HG03175 (cell line): ENCODE data around the gene KRTAP20-4.

Experiments used
- ATAC-seq: cut with Tn5 transposase; IDR thresholded peaks from one replicate; pipeline ENCODE4 v1.9.1; 2021; ENCODE audit warnings: mild to moderate bottlenecking, moderate library complexity; ENCODE audit not compliant: unreplicated experiment

The KRTAP20-4 gene

DNA sequence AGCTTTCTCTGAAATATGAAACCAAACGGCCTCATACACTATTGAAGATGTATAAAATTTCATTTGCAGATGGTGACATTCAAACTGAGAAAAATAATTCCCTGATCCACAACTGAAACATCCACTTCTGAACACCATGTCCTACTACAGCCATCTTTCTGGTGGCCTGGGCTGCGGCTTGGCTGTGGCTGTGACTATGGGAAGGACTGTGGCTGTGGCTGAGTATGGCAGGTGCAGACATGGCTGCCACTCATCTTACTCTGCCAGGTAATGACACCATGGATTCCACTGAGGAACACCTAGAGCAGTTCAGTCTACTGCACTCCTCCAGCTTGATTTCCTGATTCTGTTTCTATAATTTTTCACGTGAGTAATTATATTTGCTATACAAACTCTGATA is at the start of gene KRTAP20-4:
Gene KRTAP20-4, plus strand, starts transcription at position 106 of the 400 bp plus-strand sequence.
- no peak for ATAC-seq

DNA sequence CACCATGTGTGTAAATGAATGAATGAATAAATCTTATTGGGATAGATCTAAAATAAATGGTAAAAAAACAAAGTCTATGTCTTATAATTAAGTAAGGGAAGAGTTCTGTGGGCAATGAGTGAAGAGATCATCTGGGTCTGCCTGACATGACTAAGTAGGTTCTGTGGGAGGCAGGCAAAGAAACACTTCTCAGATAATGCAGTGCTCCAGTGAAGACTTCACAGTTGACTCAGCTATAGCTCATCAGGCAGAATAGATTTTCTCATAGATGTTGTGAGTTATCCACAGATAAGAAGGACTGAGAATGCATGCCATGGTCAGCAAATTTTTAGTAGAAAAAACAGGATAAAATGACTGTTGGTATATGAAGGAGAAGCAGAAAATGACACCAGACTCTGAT is 42.7 kb upstream of the KRTAP20-4 start:
- no peak for ATAC-seq

DNA sequence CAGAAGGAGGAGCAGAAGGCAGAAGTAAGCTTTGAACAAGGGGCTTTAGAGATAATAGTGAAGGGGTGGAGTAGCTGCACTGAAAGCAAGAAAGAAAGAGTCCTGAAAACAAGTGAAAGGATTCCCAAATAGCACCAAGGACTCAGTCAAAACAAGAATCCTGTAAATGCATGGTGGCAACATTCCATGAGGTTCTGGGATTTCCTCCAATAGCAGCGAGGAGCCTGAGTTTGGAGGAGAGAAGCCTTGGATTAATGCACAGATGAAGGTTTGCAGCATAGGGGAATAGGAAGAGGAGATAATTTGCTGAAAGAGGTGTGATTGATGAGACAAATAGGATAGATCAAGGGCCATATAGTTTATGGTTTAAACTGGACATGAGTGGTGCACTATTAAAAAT is 41.1 kb upstream of the KRTAP20-4 start:
- no peak for ATAC-seq

DNA sequence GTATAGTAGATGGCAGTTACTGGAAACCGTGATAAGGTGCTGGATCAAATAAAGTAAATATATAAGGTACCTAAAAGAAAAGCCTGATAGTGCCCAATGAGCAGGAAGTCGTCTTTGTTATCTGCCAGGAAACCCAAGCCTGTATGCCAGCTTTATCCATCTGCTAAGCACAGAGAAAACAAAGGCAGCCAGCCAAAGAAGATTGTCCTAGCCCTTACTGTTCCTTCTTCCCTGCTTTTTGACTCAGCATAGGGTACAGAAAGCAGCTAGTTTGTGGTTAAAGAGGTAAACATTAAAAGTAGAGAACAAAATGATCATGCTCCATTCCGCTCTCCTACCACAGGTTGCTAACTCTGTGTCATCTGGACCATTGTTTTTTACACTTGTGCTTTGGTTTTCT is 40.3 kb upstream of the KRTAP20-4 start:
- ATAC-seq, result no peak

DNA sequence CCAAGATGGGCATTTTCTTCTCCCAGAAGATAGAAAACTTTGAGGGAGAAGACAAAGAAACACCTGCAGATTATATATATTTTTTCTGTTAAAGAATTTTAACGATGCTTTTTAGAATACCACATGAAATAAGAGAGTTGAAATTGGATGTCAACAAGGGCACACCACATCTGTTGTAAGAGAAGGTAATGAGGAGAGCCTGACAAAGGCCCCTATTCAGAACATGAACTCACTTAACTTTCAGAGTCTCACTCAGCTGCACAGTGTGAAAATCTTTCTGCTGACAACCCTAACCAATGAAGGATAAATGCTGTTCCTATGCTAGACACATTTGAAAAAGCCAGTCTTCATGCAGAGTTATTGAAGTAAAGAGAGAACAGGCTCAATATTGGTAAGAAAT is 37.6 kb upstream of the KRTAP20-4 start:
- ATAC-seq, result no peak

DNA sequence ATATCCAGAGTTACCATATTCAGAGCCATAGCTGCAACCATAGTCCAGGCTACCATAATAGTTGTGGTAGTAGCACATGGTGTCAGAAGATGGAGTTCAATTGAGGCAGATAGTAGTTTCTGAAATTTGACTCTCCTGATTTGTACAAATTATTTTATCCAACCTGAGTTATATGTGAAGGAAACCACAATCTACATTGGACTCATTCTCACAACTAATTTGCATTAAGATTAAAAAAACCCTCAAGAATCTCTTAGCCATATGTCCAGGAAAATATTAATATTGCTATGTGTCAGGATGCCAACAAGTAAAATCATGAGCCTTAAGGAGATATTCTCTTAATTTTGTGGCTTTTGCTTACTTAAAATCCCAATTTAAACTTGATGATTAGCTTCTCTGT is 30.1 kb upstream of the KRTAP20-4 start, which contains the start of gene KRTAP22-2:
Gene KRTAP22-2, minus strand, starts transcription at position 101 of the 400 bp plus-strand sequence.
- no peak for ATAC-seq

DNA sequence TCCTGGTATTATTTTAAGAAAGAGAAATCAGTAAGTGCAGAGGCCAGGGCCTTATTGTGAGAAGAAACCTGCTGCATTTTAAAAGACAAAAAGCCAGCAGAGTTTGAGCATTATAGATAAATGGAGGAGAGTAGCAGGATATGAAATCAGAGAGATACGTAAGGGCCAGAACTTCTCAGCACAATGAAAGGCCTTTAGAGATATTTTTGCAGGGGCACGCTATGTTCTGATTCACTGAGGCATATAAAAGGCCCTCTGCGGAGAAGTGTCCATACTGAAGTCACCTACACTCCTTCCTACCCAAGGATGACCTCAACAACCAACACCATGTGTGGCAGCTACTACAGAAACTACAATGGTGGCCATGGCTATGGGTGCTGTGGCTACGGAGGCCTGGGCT is 28.3 kb upstream of the KRTAP20-4 start, which contains the start of gene KRTAP6-3:
Gene KRTAP6-3, plus strand, starts transcription at position 301 of the 400 bp plus-strand sequence. Its CDS starts 6 bp downstream, at position 307.
- ATAC-seq, result no peak

DNA sequence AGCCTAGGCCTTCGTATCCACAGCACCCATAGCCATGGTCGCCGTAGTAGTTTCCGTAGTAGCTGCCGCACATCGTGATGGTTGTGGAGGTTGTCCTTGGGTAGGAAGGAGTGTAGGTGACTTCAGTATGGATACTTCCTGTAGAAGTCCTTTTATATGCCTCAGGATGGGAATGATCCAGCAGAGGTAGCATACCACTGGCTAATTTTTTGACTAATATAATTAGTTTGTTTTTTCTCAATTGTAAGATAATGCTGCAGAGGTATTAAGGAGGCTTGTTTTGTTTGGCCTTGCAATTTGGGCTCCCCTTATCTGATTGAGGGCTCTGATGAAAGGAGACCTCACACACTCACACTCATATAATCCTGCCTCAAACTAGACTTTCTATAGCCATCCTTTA is 21.6 kb upstream of the KRTAP20-4 start, which contains the start of gene KRTAP6-2:
Gene KRTAP6-2, minus strand, starts transcription at position 101 of the 400 bp plus-strand sequence. Its CDS starts 28 bp downstream, at position 73.
- no peak for ATAC-seq

DNA sequence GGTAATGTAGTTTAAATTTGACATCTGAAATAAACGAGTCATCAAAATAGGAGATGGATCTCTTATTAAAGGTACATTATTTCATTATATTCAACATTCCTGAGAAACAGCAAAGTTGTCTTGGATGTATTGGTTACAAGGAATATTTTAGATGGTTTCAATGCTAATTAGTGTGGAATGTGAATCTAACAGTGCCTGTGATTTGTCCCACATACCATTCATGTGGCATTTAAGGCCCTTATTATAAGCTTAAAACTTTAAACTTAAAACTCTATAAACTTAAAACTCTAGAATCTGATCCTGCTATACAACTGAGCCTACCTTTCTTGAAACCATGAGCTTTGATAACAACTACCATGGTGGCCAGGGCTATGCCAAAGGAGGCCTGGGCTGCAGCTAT is 19.6 kb upstream of the KRTAP20-4 start, which contains the start of gene KRTAP22-1:
Gene KRTAP22-1, plus strand, starts transcription at position 301 of the 400 bp plus-strand sequence.
- no peak for ATAC-seq

DNA sequence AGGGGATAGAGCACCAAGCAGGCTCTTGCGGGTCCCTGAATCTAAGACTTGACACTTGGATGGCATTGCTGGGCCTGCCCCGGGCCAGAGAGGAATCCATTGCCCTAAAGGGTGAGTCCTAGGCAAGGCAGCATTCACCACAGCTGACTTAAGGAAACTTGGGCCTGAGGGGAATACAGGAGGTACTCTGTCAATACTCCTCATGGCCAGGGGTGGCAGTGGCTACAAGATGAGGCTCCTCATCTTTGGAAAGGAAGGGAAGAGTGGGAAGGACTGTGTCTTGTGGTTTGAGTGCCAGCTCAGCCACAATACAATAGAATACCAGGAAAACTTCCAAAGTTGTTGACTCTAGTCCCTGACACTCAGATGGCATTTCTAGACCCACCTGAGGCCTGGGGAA is 14.5 kb upstream of the KRTAP20-4 start:
- no peak for ATAC-seq

DNA sequence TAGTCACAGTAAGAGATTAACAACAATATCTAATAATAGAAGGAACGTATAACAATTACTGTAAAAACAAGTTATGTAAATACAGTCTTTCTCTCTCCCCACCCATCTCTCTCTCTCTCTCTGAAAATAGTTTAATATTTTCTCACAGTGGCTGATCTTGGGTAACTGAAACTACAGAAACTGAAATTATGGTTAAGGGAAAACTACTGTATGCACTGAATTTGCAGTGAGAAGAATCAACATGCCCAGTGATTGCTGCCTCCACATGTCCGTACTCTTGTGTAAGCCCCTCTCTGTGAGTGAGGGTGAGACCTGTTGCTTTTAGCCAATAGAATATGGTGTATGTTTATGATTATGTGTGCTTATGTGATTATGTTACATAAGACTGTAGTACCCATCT is 8.3 kb upstream of the KRTAP20-4 start:
- no peak for ATAC-seq

DNA sequence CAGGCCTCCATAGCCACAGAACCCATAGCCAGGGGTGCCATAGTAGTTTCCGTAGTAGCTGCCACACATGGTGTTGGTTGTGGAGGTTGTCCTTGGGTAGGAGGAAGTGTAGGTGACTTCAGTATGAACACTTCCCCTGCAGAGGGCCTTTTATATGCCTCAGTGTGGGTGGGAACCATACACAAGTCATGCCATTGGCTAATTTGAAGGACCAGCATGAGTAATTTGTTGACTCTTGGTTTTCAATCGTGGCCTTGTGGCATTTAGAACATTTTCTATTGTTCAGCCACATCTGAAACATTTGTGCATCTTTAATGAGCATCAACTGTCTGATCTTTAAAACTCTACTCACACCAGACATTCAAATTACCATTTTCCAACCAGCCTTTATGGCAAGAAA is 6.6 kb upstream of the KRTAP20-4 start, which contains the start of gene KRTAP6-1:
Gene KRTAP6-1, minus strand, starts transcription at position 95 of the 400 bp plus-strand sequence. Its CDS starts 26 bp downstream, at position 69.
- ATAC-seq, result no peak

DNA sequence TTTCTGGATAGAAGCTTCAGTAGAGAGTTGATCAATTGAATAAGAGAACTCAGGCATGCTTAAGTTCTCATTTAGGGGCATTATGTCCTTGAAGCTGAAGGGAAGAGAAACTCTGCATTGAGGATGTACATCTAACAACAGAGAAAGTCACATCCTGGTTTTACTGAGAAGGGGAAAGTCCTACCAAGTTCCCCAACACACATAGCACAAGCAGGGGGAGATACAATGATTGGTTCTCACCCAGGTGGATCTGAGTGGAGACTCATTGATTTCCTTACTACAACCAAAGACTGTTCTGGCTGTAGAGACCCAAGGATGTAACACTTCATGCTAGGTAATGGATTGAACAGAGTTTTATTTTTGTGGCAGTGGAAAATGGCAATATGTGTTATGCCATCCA is 5.2 kb upstream of the KRTAP20-4 start:
- ATAC-seq, result no peak

DNA sequence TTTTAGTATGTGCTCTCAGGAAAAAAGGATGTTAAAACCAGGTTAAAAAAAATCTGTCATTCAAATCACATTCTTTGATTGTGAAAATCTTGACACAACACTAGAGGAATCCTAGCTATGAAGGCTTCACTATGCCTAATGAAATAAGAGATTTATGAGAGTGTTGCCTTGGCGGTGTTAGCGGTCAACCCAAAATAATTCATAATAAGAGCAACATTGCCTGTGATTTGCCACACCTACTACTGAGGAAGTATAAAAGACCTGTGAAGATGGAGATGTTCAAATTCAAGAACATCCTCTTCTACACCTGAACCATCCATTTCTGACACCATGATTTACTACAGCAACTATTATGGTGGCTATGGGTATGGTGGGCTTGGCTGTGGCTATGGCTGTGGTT is 4.3 kb upstream of the KRTAP20-4 start, which contains the start of gene KRTAP20-1:
Gene KRTAP20-1, plus strand, starts transcription at position 301 of the 400 bp plus-strand sequence. Its CDS starts 30 bp downstream, at position 331.
- ATAC-seq, result no peak

DNA sequence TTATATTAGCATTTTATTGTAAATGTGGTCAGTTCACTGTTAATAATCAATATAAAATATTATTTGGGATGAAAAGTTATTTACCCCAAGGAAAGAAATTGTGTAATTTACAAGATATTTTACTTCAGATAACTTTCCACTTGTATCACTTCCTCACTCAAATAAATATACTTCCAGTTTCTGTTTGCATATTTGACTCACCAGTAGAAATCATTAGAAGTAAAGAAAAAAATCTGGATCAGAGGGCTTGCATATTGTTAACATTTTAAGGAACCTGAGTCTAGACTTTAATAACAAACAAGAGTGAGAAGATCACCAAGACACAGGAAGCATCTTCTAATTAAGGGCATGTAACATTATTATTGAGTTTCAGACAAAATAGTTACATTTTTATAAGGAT is 347 bp upstream of the KRTAP20-4 start:
- ATAC-seq, result no peak

DNA sequence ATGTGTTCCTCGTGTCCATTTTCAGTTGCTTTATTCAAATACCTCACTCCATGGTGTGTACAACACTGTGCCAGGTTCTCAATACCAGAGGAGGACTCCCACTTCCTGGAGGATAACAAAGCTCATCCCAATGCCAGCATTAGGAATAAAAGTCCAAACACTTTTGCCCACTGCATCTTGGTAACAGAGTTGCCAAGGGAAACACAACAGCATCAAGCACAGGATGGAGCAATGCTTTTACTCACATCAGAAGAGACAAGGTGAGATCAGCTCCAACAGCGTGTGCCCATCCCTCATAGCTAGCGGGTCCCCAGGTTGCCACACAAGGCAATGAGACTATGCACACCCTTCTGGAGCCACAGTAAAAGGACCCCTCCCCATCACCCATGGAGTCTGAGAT is 2.9 kb downstream of the KRTAP20-4 start:
- ATAC-seq, result no peak

DNA sequence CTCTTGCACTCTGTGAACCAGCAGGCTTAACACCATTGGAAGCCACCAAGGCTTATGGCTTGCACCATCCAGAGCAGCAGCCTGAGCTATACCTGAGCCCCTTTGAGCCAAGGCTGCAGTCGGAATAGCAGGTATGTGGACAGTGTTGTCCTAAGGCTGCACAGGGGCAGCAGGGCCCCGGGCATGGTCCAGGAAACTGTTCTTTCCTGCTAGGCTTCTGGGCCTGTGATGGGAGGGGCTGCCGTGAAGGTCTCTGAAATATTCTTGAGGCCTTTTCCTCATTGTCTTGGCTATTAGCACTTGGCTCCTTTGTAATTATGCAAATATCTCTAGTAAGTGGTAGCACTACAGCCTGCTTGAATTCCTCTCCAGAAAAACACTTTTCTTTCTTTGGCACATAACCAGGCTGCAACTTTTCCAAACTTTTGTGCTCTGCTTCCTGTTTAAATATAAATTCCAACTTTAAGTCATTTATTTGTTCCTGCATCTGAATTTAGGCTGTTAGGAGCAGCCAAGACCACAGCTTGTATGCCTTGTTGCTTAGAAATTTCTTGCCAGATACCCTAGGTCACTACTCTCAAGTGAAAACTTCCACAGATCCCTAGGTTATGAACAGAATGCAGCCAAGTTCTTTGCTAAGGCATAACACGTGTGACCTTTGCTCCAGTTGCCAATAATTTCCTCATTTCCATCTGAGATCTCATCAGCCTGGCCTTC is 5.2 kb downstream of the KRTAP20-4 start:
- no peak for ATAC-seq

DNA sequence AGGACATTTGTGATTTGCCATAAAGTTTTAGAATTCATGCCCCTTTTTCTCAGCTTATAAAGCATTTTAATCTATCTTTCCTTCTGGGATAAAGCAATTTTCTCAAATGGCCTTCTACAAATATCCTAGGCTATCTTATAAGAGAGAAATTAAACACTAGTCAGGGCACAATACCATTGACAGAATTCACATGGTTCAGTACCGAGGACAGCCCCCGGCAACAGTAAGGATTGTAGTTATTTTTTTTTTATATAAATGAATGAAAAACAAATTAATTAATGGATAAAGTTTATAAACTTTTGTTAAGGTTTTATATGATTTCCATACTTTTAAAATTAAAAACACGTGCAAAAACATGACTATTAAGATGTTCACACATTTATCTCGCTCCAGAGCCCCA is 7.7 kb downstream of the KRTAP20-4 start:
- ATAC-seq, result no peak

DNA sequence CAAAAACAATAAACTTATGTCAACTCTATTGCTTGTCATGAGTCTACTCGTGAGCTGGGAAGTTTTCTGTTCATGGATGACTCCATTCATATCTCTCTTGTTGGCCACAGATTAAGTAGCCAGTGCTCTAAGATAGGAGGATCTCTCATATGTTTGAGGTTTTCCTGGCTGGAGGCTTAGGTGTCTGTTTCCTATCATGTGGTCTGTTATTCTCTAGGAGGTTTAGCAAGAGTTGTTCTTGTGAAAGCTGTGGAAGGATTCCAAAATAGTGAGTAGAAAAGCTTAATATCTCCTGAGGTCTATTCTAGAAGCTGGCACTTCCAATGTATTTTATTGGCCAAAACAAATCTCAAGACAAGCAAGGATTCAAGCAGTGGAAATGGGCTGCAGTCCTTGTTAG is 8.8 kb downstream of the KRTAP20-4 start:
- no peak for ATAC-seq

DNA sequence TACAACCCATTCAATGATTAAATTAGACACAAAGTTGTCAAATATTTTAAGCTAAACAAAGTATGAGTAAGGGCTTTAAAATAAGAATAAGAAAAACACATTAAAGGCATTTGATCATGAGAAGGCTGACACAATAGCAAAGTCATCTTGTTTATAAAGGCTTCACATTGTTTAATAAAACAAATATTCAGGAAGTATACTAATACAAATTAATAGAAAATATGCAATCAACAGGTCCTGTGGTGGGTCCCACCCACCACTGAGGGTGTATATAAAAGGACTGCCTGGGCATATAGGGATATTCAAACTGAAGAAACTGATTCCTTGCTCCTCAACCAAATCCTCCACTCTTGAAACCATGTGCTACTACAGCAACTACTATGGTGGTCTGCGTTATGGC is 14.5 kb downstream of the KRTAP20-4 start, which contains the start of gene KRTAP20-2:
Gene KRTAP20-2, plus strand, starts transcription at position 301 of the 400 bp plus-strand sequence. Its CDS starts 58 bp downstream, at position 359.
- ATAC-seq, result no peak

DNA sequence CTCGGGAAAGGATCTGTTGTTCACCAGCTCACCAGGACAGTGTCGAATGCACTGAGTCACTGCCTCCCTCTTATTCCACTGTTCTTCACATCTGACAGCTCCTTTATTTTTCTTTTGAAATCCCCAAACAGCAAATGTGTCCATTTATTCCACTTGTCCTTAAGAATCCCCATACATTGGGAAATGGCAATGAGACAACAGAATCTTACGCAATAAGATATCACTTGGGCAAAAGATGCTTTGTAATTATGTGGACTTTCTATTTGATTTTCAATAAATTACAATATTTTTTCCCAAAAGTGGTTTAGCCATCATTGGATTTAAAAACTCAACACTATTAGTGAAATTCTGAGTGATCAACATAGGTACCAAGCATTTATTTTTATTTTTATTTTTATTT is 18.3 kb downstream of the KRTAP20-4 start:
- ATAC-seq, result no peak

DNA sequence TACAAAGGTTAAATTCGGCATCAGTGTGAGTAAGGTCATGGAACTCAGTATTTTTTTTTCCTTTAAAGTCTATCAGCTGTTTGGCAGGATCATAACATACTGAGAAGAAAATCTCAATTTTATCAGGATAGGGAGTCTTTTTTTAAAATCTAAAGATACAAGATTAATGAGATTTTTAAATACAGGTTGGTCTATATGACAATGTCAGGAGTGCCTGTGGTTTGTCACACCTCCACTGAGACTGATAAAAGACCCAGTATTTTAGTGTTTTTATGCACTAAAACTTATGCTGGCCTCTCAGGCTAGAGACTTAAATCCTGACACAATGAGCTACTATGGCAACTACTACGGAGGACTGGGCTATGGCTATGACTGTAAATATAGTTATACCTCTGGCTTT is 22.1 kb downstream of the KRTAP20-4 start, which contains the start of gene KRTAP20-3:
Gene KRTAP20-3, plus strand, starts transcription at position 301 of the 400 bp plus-strand sequence.
- ATAC-seq, result no peak
